ENCODE results near the gene ZNF688.

DNA sequence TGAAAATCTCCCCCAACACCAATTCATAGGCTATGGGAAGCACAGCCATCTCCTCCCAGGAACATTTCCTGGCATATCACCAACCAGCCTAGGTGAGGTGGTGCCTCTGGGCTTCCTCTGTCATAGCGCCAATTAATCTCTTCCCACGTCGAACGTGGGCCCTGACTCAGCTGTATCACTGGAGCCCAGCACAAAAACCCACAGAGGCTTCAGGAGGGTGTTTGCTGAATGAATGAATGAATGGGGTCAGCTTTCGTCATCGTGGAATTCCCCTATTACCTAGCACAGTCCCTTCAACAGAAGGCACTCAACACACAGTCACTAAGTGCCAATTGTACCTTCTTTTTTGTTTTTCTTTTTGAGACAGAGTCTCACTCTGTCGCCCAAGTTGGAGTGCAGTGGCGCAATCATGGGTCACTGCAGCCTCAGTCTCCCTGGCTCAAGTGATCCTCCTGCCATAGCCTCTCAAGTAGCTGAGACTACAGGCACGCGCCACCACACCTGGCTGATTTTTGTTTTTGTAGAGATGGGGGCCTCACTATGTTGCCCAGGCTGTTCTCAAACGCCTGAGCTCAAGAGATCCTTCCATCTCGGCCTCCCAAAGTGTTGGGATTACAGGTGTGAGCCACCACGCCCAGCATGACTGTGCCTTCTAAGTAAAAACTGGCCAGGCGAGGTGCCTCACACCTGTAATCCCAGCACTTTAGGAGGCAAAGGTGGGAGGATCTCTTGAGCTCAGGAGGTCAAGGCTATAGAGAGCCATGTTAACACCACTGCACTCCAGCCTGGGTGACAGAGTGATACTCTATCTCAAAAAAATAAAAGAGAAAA, 4.1 kb downstream of the ZNF688 start:
- TF ChIP-seq, protein P1, sequence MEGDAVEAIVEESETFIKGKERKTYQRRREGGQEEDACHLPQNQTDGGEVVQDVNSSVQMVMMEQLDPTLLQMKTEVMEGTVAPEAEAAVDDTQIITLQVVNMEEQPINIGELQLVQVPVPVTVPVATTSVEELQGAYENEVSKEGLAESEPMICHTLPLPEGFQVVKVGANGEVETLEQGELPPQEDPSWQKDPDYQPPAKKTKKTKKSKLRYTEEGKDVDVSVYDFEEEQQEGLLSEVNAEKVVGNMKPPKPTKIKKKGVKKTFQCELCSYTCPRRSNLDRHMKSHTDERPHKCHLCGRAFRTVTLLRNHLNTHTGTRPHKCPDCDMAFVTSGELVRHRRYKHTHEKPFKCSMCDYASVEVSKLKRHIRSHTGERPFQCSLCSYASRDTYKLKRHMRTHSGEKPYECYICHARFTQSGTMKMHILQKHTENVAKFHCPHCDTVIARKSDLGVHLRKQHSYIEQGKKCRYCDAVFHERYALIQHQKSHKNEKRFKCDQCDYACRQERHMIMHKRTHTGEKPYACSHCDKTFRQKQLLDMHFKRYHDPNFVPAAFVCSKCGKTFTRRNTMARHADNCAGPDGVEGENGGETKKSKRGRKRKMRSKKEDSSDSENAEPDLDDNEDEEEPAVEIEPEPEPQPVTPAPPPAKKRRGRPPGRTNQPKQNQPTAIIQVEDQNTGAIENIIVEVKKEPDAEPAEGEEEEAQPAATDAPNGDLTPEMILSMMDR (IDR thresholded peaks at IDR 0.05; ENCODE audit: low read length): no peak
- TF ChIP-seq EZH2phosphoT487 (IDR thresholded peaks at IDR 0.05; ENCODE audit: low read length): no peak

All from MM.1S (cell line).